ENCODE results near the gene KRTAP4-7. TPM values are rescaled to one million over a fixed set of nuclear protein-coding genes. Genes with fewer than 3 reads are reported as not detected.
A peak's percentile ranks its signal among the peaks of the same experiment; 100 is the strongest.
"Not testable (repeated sequence)": the region's sequence is repeated elsewhere in the genome, so short reads cannot be mapped to it uniquely, and the experiment has no call there.

The KRTAP4-7 gene
- not detected in 2 replicates for total RNA-seq (2014; rRNA removed; shearing (Covaris generic))

GRCh38 chr17:41084100-41084856, at the start of gene KRTAP4-7:
TSS of gene KRTAP4-7 (plus strand) at chr17:41084150. CDS start at chr17:41084207, 57 bp downstream.
- DNase-seq (ENCODE audit: low read depth) = not testable (repeated sequence)

GRCh38 chr17:41034346-41034935, 49.5 kb upstream of the KRTAP4-7 start, which contains the start of gene KRTAP1-3:
TSS of gene KRTAP1-3 (minus strand) at chr17:41034874. CDS start at chr17:41034821, 53 bp downstream.
- DNase-seq (ENCODE audit: low read depth) = not testable (repeated sequence)

GRCh38 chr17:41037853-41038350, 46.0 kb upstream of the KRTAP4-7 start:
- DNase-seq (ENCODE audit: low read depth) = no peak

- not testable (repeated sequence) for DNase-seq (ENCODE audit: low read depth)
Observed at GRCh38 chr17:41040783-41041571, 43.0 kb upstream of the KRTAP4-7 start, which contains the start of gene KRTAP1-1. TSS of gene KRTAP1-1 (minus strand) at chr17:41041450. CDS start at chr17:41041397, 53 bp downstream.

GRCh38 chr17:41042953-41043352, 41.0 kb upstream of the KRTAP4-7 start:
- DNase-seq (ENCODE audit: low read depth) = no peak

- DNase-seq (ENCODE audit: low read depth) = not testable (repeated sequence)
Observed at GRCh38 chr17:41046735-41047465, 37.0 kb upstream of the KRTAP4-7 start, which contains the start of gene KRTAP2-1. TSS of gene KRTAP2-1 (minus strand) at chr17:41047316. CDS start at chr17:41047267, 49 bp downstream.

GRCh38 chr17:41048441-41048840, 35.5 kb upstream of the KRTAP4-7 start:
- peak; percentile 94 for DNase-seq (ENCODE audit: low read depth)

- peak; percentile 96 for DNase-seq (ENCODE audit: low read depth)
Observed at GRCh38 chr17:41049110-41049509, 34.8 kb upstream of the KRTAP4-7 start.

GRCh38 chr17:41052566-41052965, 31.4 kb upstream of the KRTAP4-7 start:
- peak; percentile 79 for DNase-seq (ENCODE audit: low read depth)

- no peak for DNase-seq (ENCODE audit: low read depth)
Observed at GRCh38 chr17:41054025-41054424, 29.9 kb upstream of the KRTAP4-7 start.

GRCh38 chr17:41054556-41054955, 29.4 kb upstream of the KRTAP4-7 start:
- DNase-seq (ENCODE audit: low read depth) = not testable (repeated sequence)

GRCh38 chr17:41055130-41055529, 28.8 kb upstream of the KRTAP4-7 start, which contains the start of gene KRTAP2-2:
TSS of gene KRTAP2-2 (minus strand) at chr17:41055230. CDS start at chr17:41055211, 19 bp downstream.
- not testable (repeated sequence) for DNase-seq (ENCODE audit: low read depth)

- no peak for DNase-seq (ENCODE audit: low read depth)
Observed at GRCh38 chr17:41057547-41057946, 26.4 kb upstream of the KRTAP4-7 start.

GRCh38 chr17:41058741-41059140, 25.2 kb upstream of the KRTAP4-7 start:
- DNase-seq (ENCODE audit: low read depth) = peak; percentile 58

- DNase-seq (ENCODE audit: low read depth) = peak; percentile 92
Observed at GRCh38 chr17:41059276-41060051, 24.5 kb upstream of the KRTAP4-7 start.

GRCh38 chr17:41060052-41060604, 23.8 kb upstream of the KRTAP4-7 start, which contains the start of gene KRTAP2-3:
TSS of gene KRTAP2-3 (minus strand) at chr17:41060114. CDS start at chr17:41060050, 64 bp downstream.
- DNase-seq (ENCODE audit: low read depth) = peak; percentile 97

- peak; percentile 94 for DNase-seq (ENCODE audit: low read depth)
Observed at GRCh38 chr17:41061964-41062363, 22.0 kb upstream of the KRTAP4-7 start.

- DNase-seq (ENCODE audit: low read depth) = peak; percentile 61
Observed at GRCh38 chr17:41063449-41063848, 20.5 kb upstream of the KRTAP4-7 start.

- peak; percentile 49 for DNase-seq (ENCODE audit: low read depth)
Observed at GRCh38 chr17:41064301-41064700, 19.6 kb upstream of the KRTAP4-7 start.
